HG03378 (cell line): ENCODE measurements around the gene CCDC68.
"Not testable (repeated sequence)": the region's sequence is repeated elsewhere in the genome, so short reads cannot be mapped to it uniquely, and the experiment has no call there.

Experiments used
- ATAC-seq: cut with Tn5 transposase; IDR thresholded peaks from one replicate; pipeline ENCODE4 v1.9.1; 2021; ENCODE audit warnings: mild to moderate bottlenecking, moderate library complexity; ENCODE audit not compliant: unreplicated experiment

The CCDC68 gene

GRCh38 chr18:54878659-54879358 lies 80.5 kb downstream of the CCDC68 start:
- no peak for ATAC-seq

DNA sequence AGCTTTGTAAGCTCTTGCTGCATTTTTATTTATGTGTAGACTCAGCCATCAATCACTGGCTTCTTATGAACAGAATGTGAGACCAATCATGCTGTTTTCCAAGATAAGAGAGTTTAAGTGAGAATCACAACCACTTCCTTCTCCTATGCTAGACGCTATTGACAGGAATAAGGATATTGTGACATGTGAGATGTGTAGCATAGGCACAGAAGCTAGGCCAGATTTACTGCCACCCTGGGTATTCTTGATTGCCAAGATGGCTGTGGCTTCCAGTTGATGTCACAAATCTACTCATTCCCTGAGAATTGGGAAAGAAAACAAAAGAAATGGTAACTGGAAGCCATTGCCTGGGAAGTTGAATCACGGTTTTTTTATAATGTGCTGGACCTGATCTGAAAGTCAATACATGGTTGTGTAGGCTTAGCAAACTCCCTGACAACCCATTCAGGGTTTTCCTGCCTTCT lies 81.1 kb downstream of the CCDC68 start:
- no peak for ATAC-seq

GRCh38 chr18:54877076-54877475 lies 82.2 kb downstream of the CCDC68 start:
- ATAC-seq: no peak

GRCh38 chr18:54875063-54875462 lies 84.2 kb downstream of the CCDC68 start:
- no peak for ATAC-seq

DNA sequence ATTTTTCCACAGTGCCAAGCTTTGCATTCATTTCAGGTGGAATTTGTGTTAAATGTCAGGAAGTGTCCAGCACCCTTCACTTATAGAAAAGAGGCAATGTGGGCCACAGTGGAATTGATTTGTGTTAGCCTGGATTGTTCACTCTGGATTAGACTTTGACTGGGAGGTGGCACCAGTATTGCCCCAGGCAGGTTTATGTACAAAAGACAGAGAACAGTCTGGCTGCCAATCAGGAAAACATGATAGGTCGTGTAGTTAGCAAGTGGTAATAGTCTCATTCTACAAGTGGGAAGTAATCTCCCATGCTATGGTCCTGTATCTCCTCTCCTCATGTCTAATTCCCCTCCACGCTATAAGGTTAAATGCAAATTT lies 85.4 kb downstream of the CCDC68 start:
- ATAC-seq: no peak

- no peak for ATAC-seq
These were observed 86.6 kb downstream of the CCDC68 start for GRCh38 chr18:54872681-54873080.

GRCh38 chr18:54871231-54871630 lies 88.0 kb downstream of the CCDC68 start:
- ATAC-seq: no peak

GRCh38 chr18:54867131-54867530 lies 92.1 kb downstream of the CCDC68 start:
- ATAC-seq: no peak

DNA sequence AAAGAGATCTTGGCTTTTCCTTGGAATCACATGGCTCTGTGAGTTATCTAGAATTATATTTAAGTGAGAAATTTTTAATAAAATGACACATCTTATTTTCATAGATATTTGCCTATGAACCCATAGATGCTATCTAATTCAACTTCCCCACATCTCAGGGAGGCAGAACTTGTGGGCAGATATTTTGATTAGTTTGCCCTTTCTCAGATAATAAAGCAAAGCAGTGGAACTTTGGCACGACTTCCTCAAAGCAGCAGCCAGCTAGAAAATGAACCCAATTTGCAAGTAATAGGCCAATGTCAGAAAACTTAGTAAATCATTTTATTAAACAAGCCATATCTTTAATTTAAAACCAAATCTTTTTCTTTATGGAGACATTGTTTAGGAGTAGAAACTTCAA lies 98.3 kb downstream of the CCDC68 start:
- no peak for ATAC-seq

DNA sequence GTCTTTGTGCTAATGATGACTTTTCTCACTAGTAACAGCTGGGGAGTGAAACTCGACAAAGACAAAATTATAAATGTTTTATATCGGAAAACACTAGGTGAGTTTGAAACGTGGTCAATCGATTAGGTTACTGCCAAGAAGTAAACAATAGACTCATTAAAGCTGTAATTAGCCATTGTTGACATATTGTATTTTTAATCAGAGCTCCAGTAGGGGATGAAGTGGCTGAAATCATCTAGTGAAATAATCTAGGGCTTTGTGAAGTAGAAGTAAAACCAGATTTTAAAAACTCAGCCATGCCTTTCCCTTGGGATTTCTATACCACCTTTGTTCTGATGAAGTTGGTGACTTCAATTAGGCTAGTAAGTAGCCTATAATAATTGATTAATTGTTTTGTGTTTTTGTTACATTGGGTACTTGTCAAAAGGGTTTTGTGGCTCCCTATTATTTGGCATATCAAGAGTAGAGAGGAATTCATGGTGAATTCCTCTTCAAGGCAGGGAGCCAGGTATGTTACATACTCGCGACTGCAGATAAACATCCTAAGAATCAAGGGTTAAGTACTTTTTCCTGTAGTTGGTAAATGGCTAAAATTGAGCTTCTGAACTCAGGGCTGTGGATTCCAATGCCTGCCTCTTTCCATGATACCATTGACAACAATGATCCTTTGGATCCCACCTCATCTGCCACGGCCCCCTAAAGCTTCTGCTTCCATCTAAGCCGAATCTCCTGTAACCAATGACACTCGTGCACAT lies 99.4 kb downstream of the CCDC68 start:
- no peak for ATAC-seq

DNA sequence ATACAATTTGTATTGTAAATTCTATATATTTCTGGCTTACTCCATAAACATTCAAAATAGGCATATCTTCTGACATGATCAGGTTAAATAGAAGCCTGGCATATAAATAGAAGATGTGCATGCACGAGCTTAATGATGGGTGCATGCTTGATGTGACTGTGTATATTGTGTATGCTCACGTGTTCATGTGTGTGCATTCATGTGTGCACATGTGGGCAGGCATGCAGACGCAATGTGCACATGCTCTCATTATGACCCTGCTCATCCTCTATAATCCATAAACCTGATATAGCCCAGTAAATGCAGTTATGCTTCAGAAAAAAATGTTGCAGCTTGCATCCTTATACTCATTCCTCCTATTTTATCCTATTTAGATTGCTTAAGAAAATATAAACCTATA lies 101.8 kb downstream of the CCDC68 start:
- ATAC-seq: no peak

DNA sequence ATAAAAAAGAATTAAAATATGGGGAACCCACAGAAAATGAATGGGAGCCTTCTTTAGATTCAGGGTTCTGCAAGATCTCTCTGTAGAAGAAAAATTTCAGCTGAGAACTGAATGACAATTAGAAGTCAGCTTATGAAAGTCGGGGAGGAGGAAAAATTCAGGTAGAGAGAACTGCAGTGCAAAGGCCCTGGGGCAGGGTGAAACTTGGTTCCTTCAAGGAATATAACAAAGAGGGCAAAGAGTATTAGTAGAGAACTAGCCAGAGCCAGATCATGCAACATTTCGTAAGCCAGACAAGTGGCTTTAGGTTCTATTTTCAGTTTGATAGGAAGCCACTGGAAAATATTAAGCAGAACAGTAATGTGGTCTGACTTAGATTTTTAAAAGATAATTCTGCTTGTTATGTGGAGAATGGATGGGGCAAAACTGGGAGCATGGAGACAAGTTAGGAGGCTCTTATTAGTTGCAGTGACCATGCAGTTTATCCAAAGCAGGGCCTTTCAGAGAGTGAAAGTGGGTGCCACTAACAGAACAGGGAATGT lies 103.1 kb downstream of the CCDC68 start:
- ATAC-seq: no peak

DNA sequence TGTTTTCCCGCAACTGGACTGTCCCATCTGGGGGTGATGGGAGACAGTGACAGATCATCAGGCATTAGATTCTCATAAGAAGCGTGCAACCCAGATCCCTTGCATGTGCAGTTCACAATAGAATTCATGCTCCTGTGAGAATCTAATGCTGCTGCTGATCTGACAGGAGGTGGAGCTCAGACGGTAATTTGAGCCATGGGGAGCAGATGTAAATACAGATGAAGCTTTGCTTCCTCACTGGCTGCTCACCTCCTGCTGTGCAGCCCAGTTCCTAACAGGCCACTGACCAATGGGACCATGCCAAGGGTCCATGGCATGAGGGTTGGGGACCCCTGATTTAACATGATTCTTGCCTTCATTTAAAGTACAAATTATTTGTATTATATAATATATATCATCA lies 104.2 kb downstream of the CCDC68 start:
- not testable (repeated sequence) for ATAC-seq

DNA sequence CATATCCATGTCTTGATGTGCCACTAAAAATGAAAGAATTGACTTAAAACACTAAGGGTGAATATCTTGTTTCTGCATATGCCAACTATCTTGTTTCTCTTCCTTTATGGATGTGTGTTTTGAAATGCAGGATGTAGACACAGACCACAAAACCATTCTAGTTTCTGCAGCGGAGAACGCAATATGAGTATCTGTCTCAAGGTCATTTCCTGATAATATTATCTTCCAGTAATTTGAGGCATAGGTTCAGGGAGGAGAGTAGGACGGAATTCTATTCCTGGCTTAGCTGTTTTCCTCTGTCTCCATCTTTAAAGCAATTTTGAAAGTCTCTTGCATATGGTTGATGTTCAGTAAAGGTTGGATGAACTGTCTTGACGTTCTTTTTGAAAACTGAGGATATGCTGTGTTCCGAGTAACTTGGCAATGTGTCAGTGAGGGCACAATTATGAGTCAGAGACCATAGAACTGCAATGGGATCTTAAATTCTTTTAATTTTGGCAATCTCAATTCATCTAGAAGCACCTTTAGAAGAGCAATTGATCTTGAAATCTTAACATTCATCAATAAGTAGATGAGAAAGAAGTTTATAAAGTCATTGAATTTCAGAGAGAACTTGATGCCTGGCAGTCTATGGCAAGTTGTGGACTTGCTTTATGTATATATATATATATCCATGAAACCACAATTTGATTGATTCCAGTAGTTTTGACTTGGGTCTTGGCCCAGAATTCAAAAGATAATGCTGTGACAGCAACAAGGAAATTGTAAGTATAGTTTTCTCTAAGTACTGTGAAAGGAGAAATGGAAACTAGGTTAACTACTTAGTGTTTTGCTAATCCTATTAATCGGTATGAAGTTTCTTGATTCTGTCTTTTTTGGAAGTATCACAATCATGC lies 106.2 kb downstream of the CCDC68 start:
- ATAC-seq: no peak
